Neural progenitor cell (in vitro differentiated cells): Measurements from ENCODE around the gene CP. TPM values are rescaled to one million over a fixed set of nuclear protein-coding genes. Genes with fewer than 3 reads are reported as not detected.
A peak's percentile ranks its signal among the peaks of the same experiment; 100 is the strongest.

Source experiments
- DNase-seq: peaks from one replicate; pipeline ENCODE4 v3.0.0-alpha.2; 2016; ENCODE audit warnings: low spot score
- H2AFZ ChIP-seq: fragments of 200-600 bp; sonication (generic); replicated peaks from 2 replicates; pipeline ENCODE4 v1.6.1; 2016; ENCODE audit warnings: antibody characterized with exemption
- H3F3A ChIP-seq: fragments of 200-600 bp; sonication (generic); 2 replicates; pipeline ENCODE4 v1.6.1; 2016; ENCODE audit warnings: antibody characterized with exemption, low read depth
- H3K27ac ChIP-seq: fragments of 200-600 bp; sonication (generic); 2 replicates; pipeline ENCODE4 v1.5.1; 2016; ENCODE audit warnings: mild to moderate bottlenecking
- H3K27me3 ChIP-seq: fragments of 200-600 bp; sonication (generic); 2 replicates; pipeline ENCODE4 v1.6.1; 2016; ENCODE audit warnings: mild to moderate bottlenecking, moderate library complexity
- H3K36me3 ChIP-seq: fragments of 200-600 bp; sonication (generic); 2 replicates; pipeline ENCODE4 v1.5.1; 2016
- H3K4me1 ChIP-seq: fragments of 200-600 bp; sonication (generic); 2 replicates; pipeline ENCODE4 v1.6.1; 2016; ENCODE audit warnings: mixed run types
- H3K4me2 ChIP-seq: fragments of 200-600 bp; sonication (generic); 2 replicates; pipeline ENCODE4 v1.6.1; 2016
- H3K4me3 ChIP-seq: fragments of 200-600 bp; sonication (generic); 2 replicates; pipeline ENCODE4 v1.5.1; 2016
- H3K79me2 ChIP-seq: fragments of 200-600 bp; sonication (generic); 2 replicates; pipeline ENCODE4 v1.6.1; 2016; ENCODE audit warnings: low read depth
- H3K9ac ChIP-seq: fragments of 200-600 bp; sonication (generic); 2 replicates; pipeline ENCODE4 v1.6.1; 2016
- H3K9me3 ChIP-seq: fragments of 200-600 bp; sonication (generic); 2 replicates; pipeline ENCODE4 v1.5.1; 2016; ENCODE audit warnings: low read depth
- H4K20me1 ChIP-seq: fragments of 200-600 bp; sonication (generic); 2 replicates; pipeline ENCODE4 v1.6.1; 2016; ENCODE audit warnings: low read depth
- H3K27ac Mint-ChIP-seq: 3 replicates; pipeline ENCODE4 v1.8.0; 2021; ENCODE audit warnings: mixed read lengths
- H3K27me3 Mint-ChIP-seq: 2 replicates; pipeline ENCODE4 v1.8.0; 2022; ENCODE audit warnings: low read depth, mild to moderate bottlenecking, inconsistent platforms, moderate library complexity, mixed read lengths; ENCODE audit not compliant: insufficient read depth
- H3K36me3 Mint-ChIP-seq: 3 replicates; pipeline ENCODE4 v1.8.0; 2021; ENCODE audit warnings: mixed read lengths
- H3K4me1 Mint-ChIP-seq: 3 replicates; pipeline ENCODE4 v1.8.0; 2021; ENCODE audit warnings: mixed read lengths
- H3K4me3 Mint-ChIP-seq: 3 replicates; pipeline ENCODE4 v1.8.0; 2021; ENCODE audit warnings: mild to moderate bottlenecking, moderate library complexity, mixed read lengths
- H3K9me3 Mint-ChIP-seq: 3 replicates; pipeline ENCODE4 v1.8.0; 2020; ENCODE audit warnings: mixed read lengths
- CTCF ChIP-seq: fragments of 200-600 bp; sonication (generic); IDR thresholded peaks from 2 replicates; pipeline ENCODE4 v1.5.1; 2017; ENCODE audit warnings: antibody characterized with exemption, mild to moderate bottlenecking
- EZH2 ChIP-seq: fragments of 200-600 bp; sonication (generic); IDR thresholded peaks from 2 replicates; pipeline ENCODE4 v1.6.1; 2017; ENCODE audit warnings: antibody characterized with exemption, mild to moderate bottlenecking, moderate library complexity
- EZH2phosphoT487 ChIP-seq: fragments of 200-600 bp; sonication (generic); IDR thresholded peaks from 2 replicates; pipeline ENCODE4 v1.6.1; 2017; ENCODE audit warnings: antibody characterized with exemption
- total RNA-seq: library from RNA; depleted of rRNA; stranded (reverse); fragments of >200 nt; gene quantifications from 2 replicates; pipeline ENCODE4 v1.2.3, GENCODE V29; 2015; ENCODE audit warnings: low replicate concordance

The CP gene
- total RNA-seq, 1 donor from 2014 or later: not detected

- Histone ChIP-seq H3K9me3 (no peaks in the 10 kb centered on the region), H3K36me3 (no peaks in the 10 kb centered on the region), H3K79me2 (no peaks in the 10 kb centered on the region), H3F3A (peaks cover under 1% of the 10 kb centered on the region), H2AFZ (peak overlapping the region; percentile 15), H3K27me3 (no peaks in the 10 kb centered on the region), H3K4me1 (peaks cover 11% of the 10 kb centered on the region), H3K9ac (no peak overlapping the region), H3K27ac (no peak overlapping the region), H3K4me2 (no peak overlapping the region), H3K4me3 (no peak overlapping the region), H4K20me1 (no peaks in the 10 kb centered on the region)
- peaks cover 2% of the 10 kb centered on the region for H3K9me3 Mint-ChIP-seq
- H3K4me1 Mint-ChIP-seq: peaks cover 4% of the 10 kb centered on the region
- no peak overlapping the region for H3K27ac Mint-ChIP-seq
- no peak for DNase-seq
- no peak overlapping the region for H3K4me3 Mint-ChIP-seq
- peaks cover 3% of the 10 kb centered on the region for H3K27me3 Mint-ChIP-seq
- TF ChIP-seq EZH2 (no peak), CTCF (no peak), EZH2phosphoT487 (no peak)
- H3K36me3 Mint-ChIP-seq: no peaks in the 10 kb centered on the region
Observed at GRCh38 chr3:149203758-149204157, 17.9 kb downstream of the CP start.

- no peaks in the 10 kb centered on the region for H3K36me3 ChIP-seq
- peaks cover 2% of the 10 kb centered on the region for H3K9me3 Mint-ChIP-seq
- H3K9ac ChIP-seq: no peak overlapping the region
- no peak overlapping the region for H3K4me3 ChIP-seq
- no peaks in the 10 kb centered on the region for H3K9me3 ChIP-seq
- no peaks in the 10 kb centered on the region for H3K27me3 ChIP-seq
- no peaks in the 10 kb centered on the region for H3K79me2 ChIP-seq
- peaks cover 28% of the 10 kb centered on the region for H3K4me1 Mint-ChIP-seq
- H3K27ac Mint-ChIP-seq: no peak overlapping the region
- peaks cover 30% of the 10 kb centered on the region for H3F3A ChIP-seq
- no peak overlapping the region for H2AFZ ChIP-seq
- H3K36me3 Mint-ChIP-seq: no peaks in the 10 kb centered on the region
- no peak for DNase-seq
- H3K27ac ChIP-seq: no peak overlapping the region
- peaks cover 36% of the 10 kb centered on the region for H3K4me1 ChIP-seq
- H3K27me3 Mint-ChIP-seq: peaks cover 3% of the 10 kb centered on the region
- H3K4me2 ChIP-seq: no peak overlapping the region
- no peaks in the 10 kb centered on the region for H4K20me1 ChIP-seq
- no peak for TF ChIP-seq EZH2phosphoT487
- TF ChIP-seq CTCF: no peak
- TF ChIP-seq EZH2: no peak
- H3K4me3 Mint-ChIP-seq: no peak overlapping the region
Observed at GRCh38 chr3:149199474-149199873, 22.2 kb downstream of the CP start.

- peaks cover 28% of the 10 kb centered on the region for H3K4me1 Mint-ChIP-seq
- peak; percentile 72 for DNase-seq
- H3K27ac Mint-ChIP-seq: no peak overlapping the region
- peaks cover 30% of the 10 kb centered on the region for H3F3A ChIP-seq
- no peaks in the 10 kb centered on the region for H3K79me2 ChIP-seq
- H3K27ac ChIP-seq: no peak overlapping the region
- H3K4me3 Mint-ChIP-seq: no peak overlapping the region
- peak overlapping the region; percentile 10 for H3K4me3 ChIP-seq
- TF ChIP-seq CTCF (no peak), EZH2phosphoT487 (no peak), EZH2 (no peak)
- H3K9me3 ChIP-seq: no peaks in the 10 kb centered on the region
- peaks cover 3% of the 10 kb centered on the region for H3K27me3 Mint-ChIP-seq
- no peaks in the 10 kb centered on the region for H3K36me3 Mint-ChIP-seq
- H3K4me1 ChIP-seq: peaks cover 36% of the 10 kb centered on the region
- peaks cover 2% of the 10 kb centered on the region for H3K9me3 Mint-ChIP-seq
- no peak overlapping the region for H3K9ac ChIP-seq
- no peaks in the 10 kb centered on the region for H4K20me1 ChIP-seq
- no peaks in the 10 kb centered on the region for H3K36me3 ChIP-seq
- H3K27me3 ChIP-seq: no peaks in the 10 kb centered on the region
- peak overlapping the region; percentile 31 for H2AFZ ChIP-seq
- peak overlapping the region; percentile 81 for H3K4me2 ChIP-seq
Observed at GRCh38 chr3:149198611-149199010, 23.0 kb downstream of the CP start.
